ENCODE results near the gene ZC3H4. TPM values are rescaled to one million over a fixed set of nuclear protein-coding genes. Genes with fewer than 3 reads are reported as not detected.
A peak's percentile ranks its signal among the peaks of the same experiment; 100 is the strongest.

The ZC3H4 gene
- total RNA-seq, 1 donor from 2014 or later: 94.7 TPM

DNA sequence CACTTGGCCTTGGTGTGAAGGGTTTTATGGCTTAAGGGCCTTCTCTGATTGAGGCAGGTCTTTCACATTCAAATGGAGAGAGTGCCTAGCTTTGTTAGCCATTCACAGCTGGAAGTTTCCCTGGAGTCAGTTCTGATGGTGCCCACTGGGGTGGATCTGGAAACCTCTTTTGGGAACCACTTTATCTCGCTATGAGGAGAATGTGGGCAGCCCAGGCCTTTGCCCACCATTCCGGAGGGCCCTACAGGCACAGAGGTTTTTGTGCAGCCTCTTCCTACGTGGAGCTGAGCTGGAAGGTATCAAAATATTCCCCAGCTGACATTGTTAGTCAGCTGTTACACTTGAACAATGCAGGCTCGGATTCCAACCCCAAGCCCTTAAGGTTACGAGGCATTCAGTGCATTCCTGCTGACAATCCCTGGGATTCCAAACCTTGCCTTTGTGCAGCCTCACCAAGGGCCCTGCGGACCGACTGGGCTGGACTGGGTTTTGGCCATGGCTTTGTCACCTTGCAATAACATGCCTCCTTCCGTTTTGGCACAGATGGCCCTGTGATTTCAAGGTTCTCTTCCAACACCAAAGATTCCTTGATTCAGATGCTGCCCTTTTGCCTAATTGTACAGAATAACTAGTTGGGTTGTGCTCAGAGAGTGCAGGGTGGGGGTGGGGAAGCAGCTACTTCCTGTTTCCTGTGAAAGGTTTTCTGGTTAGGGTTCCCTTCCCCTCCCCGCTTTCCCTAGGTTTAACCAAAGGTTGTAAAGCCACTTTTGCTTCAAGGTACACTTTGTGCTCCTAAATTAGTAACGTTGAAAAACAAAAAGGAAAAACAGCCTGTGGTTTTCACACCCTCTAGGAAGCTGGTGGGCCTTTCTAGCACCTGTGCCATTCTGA, 44.1 kb upstream of the ZC3H4 start:
- no peaks in the 10 kb centered on the region for H3K9me3 Mint-ChIP-seq (ENCODE audit: low read depth)
- H3K27me3 Mint-ChIP-seq: no peaks in the 10 kb centered on the region
- TF ChIP-seq, protein P1, sequence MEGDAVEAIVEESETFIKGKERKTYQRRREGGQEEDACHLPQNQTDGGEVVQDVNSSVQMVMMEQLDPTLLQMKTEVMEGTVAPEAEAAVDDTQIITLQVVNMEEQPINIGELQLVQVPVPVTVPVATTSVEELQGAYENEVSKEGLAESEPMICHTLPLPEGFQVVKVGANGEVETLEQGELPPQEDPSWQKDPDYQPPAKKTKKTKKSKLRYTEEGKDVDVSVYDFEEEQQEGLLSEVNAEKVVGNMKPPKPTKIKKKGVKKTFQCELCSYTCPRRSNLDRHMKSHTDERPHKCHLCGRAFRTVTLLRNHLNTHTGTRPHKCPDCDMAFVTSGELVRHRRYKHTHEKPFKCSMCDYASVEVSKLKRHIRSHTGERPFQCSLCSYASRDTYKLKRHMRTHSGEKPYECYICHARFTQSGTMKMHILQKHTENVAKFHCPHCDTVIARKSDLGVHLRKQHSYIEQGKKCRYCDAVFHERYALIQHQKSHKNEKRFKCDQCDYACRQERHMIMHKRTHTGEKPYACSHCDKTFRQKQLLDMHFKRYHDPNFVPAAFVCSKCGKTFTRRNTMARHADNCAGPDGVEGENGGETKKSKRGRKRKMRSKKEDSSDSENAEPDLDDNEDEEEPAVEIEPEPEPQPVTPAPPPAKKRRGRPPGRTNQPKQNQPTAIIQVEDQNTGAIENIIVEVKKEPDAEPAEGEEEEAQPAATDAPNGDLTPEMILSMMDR (IDR thresholded peaks at IDR 0.05; ENCODE audit: unreplicated experiment): peak; percentile 32
- H3K4me3 Mint-ChIP-seq (ENCODE audit: low read depth): peak overlapping the region; percentile 12
- DNase-seq (ENCODE audit: low spot score, unreplicated experiment): peak; percentile 11
- H3K27ac Mint-ChIP-seq: peak overlapping the region; percentile 96
- peaks cover 32% of the 10 kb centered on the region for H3K36me3 Mint-ChIP-seq (ENCODE audit: insufficient read depth)
- peaks cover 44% of the 10 kb centered on the region for H3K4me1 Mint-ChIP-seq (ENCODE audit: low read depth)

DNA sequence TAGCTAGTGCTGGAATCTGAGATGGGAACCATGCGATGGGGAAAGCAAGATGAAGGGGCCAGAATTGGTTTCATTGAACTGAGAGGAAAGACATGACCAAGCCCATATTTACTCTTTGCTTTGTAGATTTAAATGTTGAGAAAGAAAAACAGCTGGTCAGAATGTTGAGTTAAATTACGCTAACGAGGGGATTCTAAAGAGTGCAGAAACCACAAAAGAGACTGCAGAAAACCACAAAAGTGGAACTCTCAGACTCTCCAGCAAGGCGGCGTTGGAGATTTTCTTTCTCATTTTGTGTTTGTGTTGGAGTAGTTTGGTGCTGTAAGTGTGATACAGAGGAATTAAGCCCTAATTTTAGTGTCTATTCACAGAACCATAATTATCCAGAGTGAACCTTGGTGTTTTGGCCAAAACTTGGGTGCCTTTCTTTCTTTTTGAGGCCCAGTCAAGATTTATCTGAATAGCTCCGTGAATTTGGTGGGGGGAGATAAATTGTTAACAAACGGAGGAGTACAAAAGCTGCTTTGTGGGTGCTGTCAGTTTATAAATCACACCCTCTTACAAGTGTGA, 43.4 kb upstream of the ZC3H4 start:
- Mint-ChIP-seq H3K36me3 (ENCODE audit: insufficient read depth) (peaks cover 33% of the 10 kb centered on the region), H3K27me3 (no peaks in the 10 kb centered on the region), H3K4me3 (ENCODE audit: low read depth) (peak overlapping the region; percentile 12), H3K9me3 (ENCODE audit: low read depth) (no peaks in the 10 kb centered on the region), H3K4me1 (ENCODE audit: low read depth) (peaks cover 52% of the 10 kb centered on the region), H3K27ac (peak overlapping the region; percentile 96)
- TF ChIP-seq, protein P1 (IDR thresholded peaks at IDR 0.05; ENCODE audit: unreplicated experiment): no peak
- DNase-seq (ENCODE audit: low spot score, unreplicated experiment): no peak

DNA sequence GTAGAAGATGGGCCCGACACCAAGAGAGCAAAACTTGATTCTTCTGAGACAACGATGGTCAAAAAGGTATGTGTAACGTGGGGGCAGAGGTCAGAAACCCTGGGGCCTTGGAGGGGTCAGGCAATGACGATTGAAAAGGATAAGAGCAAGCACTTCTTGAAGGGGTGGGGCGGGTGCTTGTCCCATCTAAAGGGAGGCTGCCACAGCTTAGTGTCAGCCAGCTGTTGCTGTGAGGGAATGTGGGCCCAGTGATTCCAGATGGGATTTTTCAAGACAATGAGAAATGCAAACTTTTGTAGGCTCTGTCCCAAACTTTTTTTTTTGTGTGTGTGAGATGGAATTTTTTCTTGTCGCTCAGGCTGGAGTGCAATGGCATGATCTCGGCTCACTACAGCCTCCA, 41.6 kb upstream of the ZC3H4 start:
- peaks cover 36% of the 10 kb centered on the region for H3K36me3 Mint-ChIP-seq (ENCODE audit: insufficient read depth)
- H3K27me3 Mint-ChIP-seq: no peaks in the 10 kb centered on the region
- no peak for DNase-seq (ENCODE audit: low spot score, unreplicated experiment)
- H3K4me1 Mint-ChIP-seq (ENCODE audit: low read depth): peaks cover 70% of the 10 kb centered on the region
- no peaks in the 10 kb centered on the region for H3K9me3 Mint-ChIP-seq (ENCODE audit: low read depth)
- H3K27ac Mint-ChIP-seq: peak overlapping the region; percentile 88
- TF ChIP-seq, protein P1 (IDR thresholded peaks at IDR 0.05; ENCODE audit: unreplicated experiment): no peak
- peak overlapping the region; percentile 3 for H3K4me3 Mint-ChIP-seq (ENCODE audit: low read depth)

DNA sequence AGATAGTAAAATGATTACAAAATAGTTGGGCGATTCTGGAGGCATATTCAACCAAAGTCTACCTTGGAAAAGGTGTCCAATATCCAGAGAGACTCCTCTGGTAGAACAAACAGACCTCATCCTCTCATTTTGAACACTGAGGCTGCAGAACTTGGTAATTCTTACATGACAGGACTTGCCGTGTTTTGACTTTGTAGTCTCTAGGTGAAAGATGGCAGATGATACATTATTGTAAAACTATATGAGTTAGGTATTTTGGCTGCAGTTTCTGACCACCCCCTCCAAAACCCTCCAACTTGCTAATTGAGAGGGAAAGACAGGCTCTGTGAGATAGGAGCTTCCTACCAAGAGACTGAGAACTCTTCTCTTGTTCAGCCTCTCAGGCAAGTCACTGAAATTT, 39.7 kb upstream of the ZC3H4 start:
- Mint-ChIP-seq H3K9me3 (ENCODE audit: low read depth) (no peaks in the 10 kb centered on the region), H3K27ac (peak overlapping the region; percentile 98), H3K27me3 (no peaks in the 10 kb centered on the region), H3K36me3 (ENCODE audit: insufficient read depth) (peaks cover 37% of the 10 kb centered on the region), H3K4me1 (ENCODE audit: low read depth) (peaks cover 65% of the 10 kb centered on the region), H3K4me3 (ENCODE audit: low read depth) (no peak overlapping the region)
- TF ChIP-seq, protein P1 (IDR thresholded peaks at IDR 0.05; ENCODE audit: unreplicated experiment): no peak
- no peak for DNase-seq (ENCODE audit: low spot score, unreplicated experiment)

DNA sequence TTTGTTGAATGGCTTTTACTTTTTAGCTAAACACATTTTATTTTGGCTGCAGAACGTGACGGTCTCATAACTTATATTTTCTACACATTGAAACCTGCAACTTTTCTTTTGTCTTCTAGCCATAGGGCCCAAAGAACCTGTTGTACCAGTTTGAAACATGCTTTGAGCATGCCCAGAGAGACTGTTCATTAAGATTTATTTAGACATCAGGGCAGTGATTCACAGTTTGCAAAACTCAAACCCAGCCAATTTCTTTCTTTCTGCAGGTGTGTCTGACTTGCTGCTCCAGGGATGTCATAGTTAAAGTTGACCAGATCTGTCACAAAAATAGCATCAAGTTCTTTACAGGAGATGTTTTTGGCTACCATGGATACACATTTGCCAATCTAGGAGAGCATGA, 39.1 kb upstream of the ZC3H4 start:
- Mint-ChIP-seq H3K36me3 (ENCODE audit: insufficient read depth) (peaks cover 39% of the 10 kb centered on the region), H3K27me3 (no peaks in the 10 kb centered on the region), H3K4me3 (ENCODE audit: low read depth) (peak overlapping the region; percentile 61), H3K27ac (peak overlapping the region; percentile 98), H3K9me3 (ENCODE audit: low read depth) (no peaks in the 10 kb centered on the region), H3K4me1 (ENCODE audit: low read depth) (peaks cover 61% of the 10 kb centered on the region)
- no peak for DNase-seq (ENCODE audit: low spot score, unreplicated experiment)
- TF ChIP-seq, protein P1 (IDR thresholded peaks at IDR 0.05; ENCODE audit: unreplicated experiment): no peak

Data from progenitor cell of endocrine pancreas (in vitro differentiated cells).